ENCODE measurements around the gene RUNX3.
"Not testable (repeated sequence)": the region's sequence is repeated elsewhere in the genome, so short reads cannot be mapped to it uniquely, and the experiment has no call there.

Gene RUNX3

DNA sequence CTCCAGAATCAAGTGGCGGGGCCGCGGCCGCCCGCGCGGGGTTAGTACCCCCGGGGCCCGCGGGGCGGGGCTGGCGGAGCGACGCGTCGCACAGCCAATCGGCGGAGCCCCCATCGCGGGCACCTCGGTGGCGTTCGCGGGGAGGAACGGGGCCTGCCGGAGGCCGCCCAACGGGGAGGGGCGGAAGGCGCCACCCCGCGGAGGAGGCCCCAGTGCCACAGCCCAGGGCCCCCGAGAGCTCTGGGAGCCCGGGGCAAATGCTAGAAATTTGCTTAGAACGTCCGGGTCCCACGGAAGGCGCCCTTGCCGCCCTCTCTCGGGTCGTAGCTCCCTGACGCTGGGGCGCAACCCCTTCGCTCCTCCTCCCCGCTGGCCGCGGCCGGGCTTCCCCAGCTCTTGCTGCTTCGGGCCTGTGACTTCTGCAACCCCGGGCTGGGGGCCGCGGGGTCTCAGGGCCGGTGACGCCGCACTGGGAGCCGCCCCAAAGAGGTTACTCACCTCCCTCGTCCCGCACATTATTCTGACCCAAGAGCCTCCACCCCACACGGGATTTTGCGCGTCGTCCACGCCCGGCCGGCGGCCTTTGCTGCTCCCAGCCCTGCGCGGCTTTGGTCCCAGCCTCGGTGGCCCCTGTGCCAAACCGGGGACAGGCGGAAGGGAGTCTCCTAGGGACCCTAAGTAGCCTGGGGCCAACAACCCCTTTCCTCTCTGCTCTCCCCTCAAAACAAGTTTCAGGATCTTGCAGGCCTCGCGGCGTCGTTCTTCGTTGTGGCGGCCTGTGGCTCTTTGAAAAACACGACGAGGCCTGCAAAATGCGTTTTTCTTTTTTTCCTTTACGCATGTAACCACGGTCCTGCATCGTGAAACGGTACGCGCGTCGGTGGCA, at the start of gene RUNX3:
TSS of gene RUNX3 (minus strand) at position 17 of the 886 bp plus-strand sequence. CDS start 408 bp downstream, outside the sequence.
- peak; percentile 54 for DNase-seq (ENCODE audit: low read depth)

GRCh38 chr1:24979232-24979631, 49.2 kb upstream of the RUNX3 start:
- DNase-seq (ENCODE audit: low read depth): not testable (repeated sequence)

GRCh38 chr1:24978383-24979032, 48.4 kb upstream of the RUNX3 start:
- no peak for DNase-seq (ENCODE audit: low read depth)

GRCh38 chr1:24975391-24975790, 45.3 kb upstream of the RUNX3 start:
- DNase-seq (ENCODE audit: low read depth): no peak

GRCh38 chr1:24973315-24973714, 43.2 kb upstream of the RUNX3 start:
- no peak for DNase-seq (ENCODE audit: low read depth)

DNA sequence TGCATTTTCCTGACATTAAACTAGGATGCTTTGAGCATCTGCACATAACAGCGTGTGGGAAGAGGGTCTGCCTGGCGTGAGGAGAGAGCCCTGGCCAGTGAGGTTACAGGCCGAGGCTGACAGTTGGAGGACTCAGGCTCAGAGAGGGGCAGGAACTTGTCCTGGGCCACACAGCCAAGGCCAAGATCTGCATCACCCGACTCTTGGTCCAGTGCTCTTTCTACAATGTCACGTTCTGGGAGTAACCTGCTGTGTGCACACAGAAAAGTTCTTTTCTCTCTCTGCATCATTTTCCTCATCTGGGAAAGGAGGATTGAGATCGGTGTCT, 42.8 kb upstream of the RUNX3 start:
- no peak for DNase-seq (ENCODE audit: low read depth)

DNA sequence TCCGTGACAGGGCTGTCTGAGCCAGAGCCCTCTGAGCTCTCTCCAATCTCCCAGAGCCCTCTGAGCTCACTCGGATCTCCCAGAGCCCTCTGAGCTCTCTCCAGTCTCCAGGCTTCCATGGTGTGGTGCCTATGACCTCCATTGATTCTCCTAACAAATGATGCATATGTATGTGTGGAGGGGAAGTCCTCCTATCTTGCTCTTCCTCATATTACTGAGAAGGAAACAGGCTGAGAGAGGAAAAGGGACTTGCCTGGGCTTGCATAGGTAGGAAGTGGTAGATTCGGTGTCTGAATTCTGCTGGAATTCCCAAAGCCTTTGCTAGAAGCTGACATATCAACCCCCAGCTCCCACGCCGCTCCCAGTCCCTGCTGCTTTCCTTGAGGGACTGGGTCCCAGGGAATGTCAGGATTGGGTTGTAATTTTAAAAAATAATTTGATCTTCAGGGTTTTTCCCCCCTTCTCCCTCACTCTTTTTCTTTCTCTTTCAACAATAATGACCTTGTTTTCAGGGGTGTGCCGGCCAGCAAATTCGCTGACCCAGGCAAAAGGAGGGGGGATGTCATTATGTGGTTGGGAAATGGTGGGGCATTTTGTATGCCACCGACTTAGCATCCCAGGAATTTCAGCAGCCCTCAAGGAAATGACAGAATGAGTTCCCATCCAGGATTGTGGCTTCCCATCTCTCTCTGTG, 42.3 kb upstream of the RUNX3 start:
- DNase-seq (ENCODE audit: low read depth): no peak

DNA sequence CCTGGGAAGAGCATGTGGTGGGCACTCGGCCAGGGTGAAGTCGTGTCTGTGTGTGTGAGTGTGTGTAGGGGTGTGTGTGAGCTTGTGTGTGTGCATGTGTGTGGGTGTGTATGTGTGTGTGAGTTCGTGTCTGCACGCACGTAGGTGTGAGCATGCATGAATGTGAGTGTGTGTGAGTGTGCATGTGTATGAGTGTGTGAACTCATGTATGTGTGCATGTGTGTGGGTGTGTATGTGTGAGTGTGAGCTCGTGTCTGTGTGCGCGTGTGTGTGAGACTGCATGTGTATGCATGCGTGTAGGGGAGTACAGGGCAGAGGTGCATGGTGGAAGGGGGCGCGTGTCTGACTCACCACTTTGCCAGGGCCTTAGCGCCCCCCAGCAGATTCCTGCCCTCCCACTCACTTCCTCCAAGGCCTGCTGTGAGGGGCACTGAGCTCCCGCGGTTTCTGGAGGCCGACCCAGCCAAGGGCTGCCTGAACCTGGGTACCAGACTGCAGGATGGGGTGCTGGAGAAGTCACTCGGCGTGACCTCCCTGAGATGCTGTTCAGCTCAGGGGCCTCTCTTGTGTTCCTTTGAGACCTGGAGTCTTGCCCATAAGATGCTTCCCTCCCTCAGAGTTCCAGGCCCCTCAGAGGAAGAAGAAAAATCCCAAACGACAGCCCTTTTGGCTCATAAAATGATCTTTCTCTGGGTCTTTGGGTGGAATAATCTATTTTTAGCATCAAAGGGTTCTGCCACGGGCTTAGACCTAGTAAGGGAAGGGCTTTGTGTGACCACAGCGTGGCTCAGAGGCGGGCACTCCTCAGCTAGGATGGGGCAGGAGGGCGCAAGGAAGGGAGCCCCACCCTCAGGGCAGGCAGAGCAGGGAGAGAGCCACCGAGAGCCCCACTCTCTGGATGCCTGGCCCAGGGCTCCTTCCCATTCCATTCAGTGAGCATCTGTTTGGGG, 41.1 kb upstream of the RUNX3 start:
- no peak for DNase-seq (ENCODE audit: low read depth)

DNA sequence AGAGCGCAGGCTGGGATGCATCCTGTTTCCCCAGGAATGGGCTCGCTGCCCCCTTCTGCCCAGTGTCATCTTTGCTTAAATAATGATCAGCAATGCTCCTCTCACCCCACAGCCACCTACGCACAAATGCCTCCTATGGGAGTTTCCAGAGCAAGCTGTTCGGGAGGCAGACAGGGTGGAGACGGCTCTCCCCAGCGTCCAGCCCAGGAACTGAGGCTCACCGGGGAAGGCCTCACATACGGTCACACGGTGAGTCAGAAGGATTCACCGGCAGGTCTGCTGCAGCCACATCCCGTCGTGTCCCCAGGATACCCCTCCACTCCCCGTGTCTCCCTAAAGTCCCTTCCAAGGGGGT, 40.3 kb upstream of the RUNX3 start:
- no peak for DNase-seq (ENCODE audit: low read depth)

DNA sequence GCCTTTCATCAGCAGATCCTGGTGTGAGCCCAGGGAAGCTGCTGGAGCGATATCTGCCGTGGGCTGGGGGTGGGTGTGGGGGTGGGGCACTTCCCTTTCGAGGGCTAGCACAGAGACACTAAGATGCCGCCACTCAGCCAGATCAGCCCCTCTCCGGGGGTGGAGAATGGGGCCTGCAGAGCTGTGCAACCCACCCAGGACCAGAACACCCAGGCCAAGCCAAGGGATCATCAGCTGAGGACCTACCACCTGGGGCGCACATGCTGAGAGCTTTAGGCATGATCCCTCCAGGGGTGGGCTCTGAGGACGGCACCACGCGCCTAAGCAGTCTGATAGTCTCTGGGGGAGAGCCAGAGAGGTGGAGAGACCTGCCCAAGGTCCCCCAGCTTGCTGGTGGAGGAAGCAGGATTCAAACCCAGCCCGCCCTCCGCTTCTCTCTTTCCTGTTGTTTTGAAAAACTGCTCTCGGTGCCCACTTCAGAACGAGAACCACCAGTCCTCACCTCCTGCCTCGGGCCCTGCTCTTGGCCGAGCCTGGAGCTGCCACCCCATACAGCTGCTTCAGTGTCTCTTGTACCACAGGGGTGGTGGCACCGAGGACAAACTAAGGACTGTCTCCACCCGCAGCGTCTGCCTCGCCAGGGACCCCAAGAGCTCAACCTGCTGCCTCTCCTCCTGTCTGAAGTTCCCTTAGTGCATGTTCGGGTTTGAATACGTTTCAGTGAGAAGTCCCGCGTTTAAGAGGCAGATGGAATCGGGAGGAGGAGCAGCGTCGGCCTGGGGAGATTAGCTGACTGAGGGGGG, 39.7 kb upstream of the RUNX3 start:
- DNase-seq (ENCODE audit: low read depth): no peak

DNA sequence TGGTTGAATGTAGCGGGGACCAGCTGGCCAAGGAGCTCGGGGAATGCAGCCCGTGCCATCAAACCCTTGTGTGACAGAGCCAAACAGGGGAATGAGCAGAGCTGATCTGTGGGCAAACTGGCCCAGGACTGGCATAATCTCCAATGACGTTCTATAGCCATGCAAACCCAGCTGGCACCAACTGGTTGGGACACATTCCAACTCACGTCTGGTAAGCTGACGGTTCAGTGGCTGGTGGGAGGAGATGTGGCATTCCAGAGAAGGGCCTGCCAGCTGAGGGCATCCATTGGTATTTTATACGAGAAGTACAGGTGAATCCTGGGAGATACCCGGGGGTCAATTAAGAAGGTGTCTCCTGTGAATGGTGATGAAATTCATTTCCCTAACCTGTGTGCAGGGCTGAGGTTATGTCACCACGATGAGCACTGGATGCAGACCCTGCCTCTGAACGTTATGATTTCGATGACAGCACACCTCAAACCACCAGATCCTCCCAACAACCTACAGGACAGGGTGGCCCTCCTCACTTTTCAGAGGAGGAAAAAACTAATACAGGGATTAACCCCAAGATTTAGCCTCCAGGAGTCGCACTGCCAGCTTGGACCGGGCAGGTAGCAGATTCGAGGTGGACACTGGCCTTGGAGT, 39.0 kb upstream of the RUNX3 start:
- DNase-seq (ENCODE audit: low read depth): no peak

GRCh38 chr1:24967962-24968361, 37.9 kb upstream of the RUNX3 start:
- no peak for DNase-seq (ENCODE audit: low read depth)

DNA sequence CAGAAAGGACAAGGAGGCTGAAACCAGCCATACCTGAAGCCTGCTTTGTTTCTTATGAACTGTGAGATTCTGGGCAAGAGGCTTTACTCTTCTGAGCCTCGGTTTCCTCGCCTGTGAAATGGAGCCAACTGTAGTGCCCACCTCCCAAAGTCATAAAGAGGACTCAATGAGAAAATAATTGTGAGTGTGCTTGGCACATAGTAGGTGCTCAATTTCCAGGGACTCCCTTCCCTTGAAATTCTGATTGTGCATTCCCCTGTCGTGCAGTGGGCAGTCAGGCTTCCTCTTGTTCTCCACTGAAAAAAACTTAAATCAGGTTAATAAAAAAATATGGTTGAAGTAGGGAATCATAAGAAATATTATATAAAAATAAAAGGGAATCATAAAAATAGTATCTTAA, 37.5 kb upstream of the RUNX3 start:
- DNase-seq (ENCODE audit: low read depth): no peak

GRCh38 chr1:24966724-24967346, 36.8 kb upstream of the RUNX3 start:
- DNase-seq (ENCODE audit: low read depth): no peak

GRCh38 chr1:24966121-24966723, 36.1 kb upstream of the RUNX3 start:
- no peak for DNase-seq (ENCODE audit: low read depth)

DNA sequence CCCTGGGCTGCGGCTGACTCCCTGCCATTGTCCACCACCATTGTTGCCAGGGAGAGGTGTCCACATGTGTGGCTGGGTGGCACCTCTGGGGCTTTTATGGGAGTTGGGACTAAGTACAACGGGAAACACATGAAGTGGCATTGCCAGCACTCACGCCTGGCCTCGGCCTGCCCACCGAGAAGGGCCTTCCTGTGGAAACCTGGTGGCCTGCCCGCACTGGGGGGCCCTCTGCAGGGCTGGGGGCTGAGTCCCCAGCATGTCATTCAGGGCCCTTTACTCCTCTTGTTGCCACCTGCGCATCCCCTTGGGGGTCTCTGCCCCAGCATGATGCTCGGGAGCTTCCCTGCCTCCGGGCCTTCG, 35.5 kb upstream of the RUNX3 start:
- no peak for DNase-seq (ENCODE audit: low read depth)

- DNase-seq (ENCODE audit: low read depth): no peak
Observed at GRCh38 chr1:24964811-24965570, 34.9 kb upstream of the RUNX3 start.

DNA sequence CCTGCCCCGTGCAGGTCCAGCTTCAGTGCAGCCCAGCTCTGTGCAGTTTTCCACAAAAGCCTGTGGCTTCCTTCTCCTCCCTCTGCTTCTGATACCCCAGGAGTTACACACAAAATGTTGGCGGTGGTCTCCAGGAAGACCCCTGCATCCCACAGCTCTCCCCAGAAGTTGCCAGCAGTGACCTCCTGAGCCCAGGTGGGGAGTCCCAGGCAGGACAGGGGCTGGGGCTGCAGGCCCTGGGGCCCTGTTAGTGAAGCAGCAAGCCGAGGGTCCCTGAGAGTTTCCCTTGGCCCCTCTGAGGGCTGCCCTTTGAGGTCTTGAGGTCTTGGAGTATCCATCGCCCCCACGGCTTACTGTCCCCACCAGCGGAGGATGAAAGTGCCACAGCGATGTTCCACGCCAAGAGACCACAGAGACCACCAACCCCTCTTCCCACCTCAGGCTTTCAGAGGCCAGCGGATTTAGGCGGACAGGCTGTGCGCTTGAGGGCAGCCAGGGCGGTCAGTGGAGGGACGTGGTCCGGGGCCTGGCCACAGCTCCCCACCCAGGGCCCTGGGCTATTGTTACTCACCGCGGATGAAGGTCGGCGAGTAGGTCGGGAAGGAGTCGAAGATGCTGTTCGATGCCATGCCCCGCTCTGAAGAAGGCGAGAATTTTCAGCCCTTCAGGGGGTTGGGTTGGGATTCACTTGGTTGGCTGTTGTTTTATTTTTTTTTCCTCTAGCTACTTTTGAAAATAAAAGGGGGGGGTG, 34.0 kb upstream of the RUNX3 start:
- no peak for DNase-seq (ENCODE audit: low read depth)
